H1 (cell line): ENCODE measurements around the gene PPOX. TPM values are rescaled to one million over a fixed set of nuclear protein-coding genes. Genes with fewer than 3 reads are reported as not detected.

ENCODE experiments used
- BCL11A ChIP-seq, 2 experiments: IDR thresholded peaks; one replicate each; pipeline ENCODE4 v1.6.1; 2011; ENCODE audit warnings: low read depth in 2 of 2, low read length in 2 of 2, mild to moderate bottlenecking in 2 of 2
- CEBPB ChIP-seq: IDR thresholded peaks from 2 replicates; pipeline ENCODE4 v1.6.1; 2012; ENCODE audit warnings: low read depth, low read length
- EGR1 ChIP-seq: IDR thresholded peaks from 2 replicates; pipeline ENCODE4 v1.6.1; 2011; ENCODE audit warnings: low read depth, low read length, borderline replicate concordance
- HDAC2 ChIP-seq, 2 experiments: fragments of 300-600 bp in 1 of 2; sonication (generic) in 1 of 2; IDR thresholded peaks; 2 replicates each; pipeline ENCODE4 v1.6.1; 2011 to 2012; ENCODE audit warnings: low read depth in 2 of 2, low read length in 2 of 2, mild to moderate bottlenecking in 2 of 2, moderate library complexity in 2 of 2, borderline replicate concordance in 1 of 2, inconsistent platforms in 1 of 2
- KDM1A ChIP-seq: fragments of 200-600, 300-600 bp; sonication (generic); IDR thresholded peaks from 2 replicates; pipeline ENCODE4 v1.7.1; 2016; ENCODE audit warnings: mild to moderate bottlenecking, low read length, borderline replicate concordance
- KDM4A ChIP-seq: IDR thresholded peaks from one replicate; pipeline ENCODE4 v1.7.1; 2012; ENCODE audit warnings: low read depth, mild to moderate bottlenecking, moderate library complexity, low read length, inconsistent platforms; ENCODE audit not compliant: severe bottlenecking
- NANOG ChIP-seq: IDR thresholded peaks from 2 replicates; pipeline ENCODE4 v1.6.1; 2011; ENCODE audit warnings: low read length, low read depth, mild to moderate bottlenecking, inconsistent platforms; ENCODE audit not compliant: insufficient read depth, poor library complexity, severe bottlenecking
- POU5F1 ChIP-seq: IDR thresholded peaks from 2 replicates; pipeline ENCODE4 v1.6.1; 2011; ENCODE audit warnings: low read depth, mild to moderate bottlenecking, low read length, moderate library complexity
- SIN3A ChIP-seq, 2 experiments: IDR thresholded peaks in 1 of 2; conservative IDR thresholded peaks in 1 of 2; 2 replicates each; pipeline ENCODE4 v1.6.1; 2011 to 2012; ENCODE audit warnings: low read length in 2 of 2, improper control_type of control experiment in 1 of 2, low read depth in 1 of 2, mild to moderate bottlenecking in 1 of 2
- TCF12 ChIP-seq: IDR thresholded peaks from 2 replicates; pipeline ENCODE4 v1.6.1; 2011; ENCODE audit warnings: low read depth, mild to moderate bottlenecking, low read length
- polyA plus RNA-seq, 7 experiments: library from polyadenylated mRNA; depleted of rRNA in 3 of 7; stranded (reverse) in 5 of 7; unstranded in 2 of 7; fragments of >200 nt in 5 of 7; fragments of 200-250 nt in 2 of 7; gene quantifications; 1 replicate in 5 of 7; 2 replicates in 1 of 7; 4 replicates in 1 of 7; pipeline versions ENCODE4 v1.2.1 to v1.2.3, GENCODE V29; 2011 to 2013; ENCODE audit warnings: missing spikeins in 2 of 7, mixed read lengths in 2 of 7
- total RNA-seq: library from RNA; stranded (reverse); fragmentation: NEBNext Ultra II Directional; extraction: Animal tissue kit (Norgen Biotek cat#: 25700); gene quantifications from 2 replicates; pipeline ENCODE4 v1.2.1, GENCODE V29; 2021
- TF ChIP-seq, protein P1 (sequence below): fragments of 300-600 bp; sonication (generic); IDR thresholded peaks from 2 replicates; pipeline ENCODE4 v1.7.1; 2012; ENCODE audit warnings: low read length, moderate library complexity, mild to moderate bottlenecking, inconsistent platforms; ENCODE audit not compliant: insufficient replicate concordance

Gene PPOX
- total and polyA plus RNA-seq, 2 of the 8 experiments (the other 6 are each of a cell fraction or from before 2014, with no cell fraction given), result 39.4 to 40.4 TPM

DNA sequence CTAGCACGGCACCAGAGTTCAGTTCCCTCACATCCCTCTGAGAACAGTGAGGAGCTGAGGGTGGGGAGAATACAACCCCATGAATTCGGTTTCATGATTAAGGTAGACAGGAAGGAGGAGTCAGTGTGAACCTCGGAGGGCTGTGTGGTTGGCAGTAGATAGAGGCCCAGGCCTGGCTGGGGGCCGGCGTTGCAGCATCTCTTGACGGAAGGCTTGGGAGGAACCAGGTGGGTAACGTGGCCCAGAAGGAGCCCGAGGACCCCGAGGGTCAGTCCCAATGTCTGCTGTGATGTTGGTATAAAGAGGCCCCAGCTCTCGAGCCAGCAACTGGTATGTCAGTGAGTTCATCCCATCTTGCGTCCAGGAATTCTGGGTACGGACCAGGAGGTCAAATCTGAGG, 5.5 kb downstream of the PPOX start (continued):
- TF ChIP-seq, protein P1, sequence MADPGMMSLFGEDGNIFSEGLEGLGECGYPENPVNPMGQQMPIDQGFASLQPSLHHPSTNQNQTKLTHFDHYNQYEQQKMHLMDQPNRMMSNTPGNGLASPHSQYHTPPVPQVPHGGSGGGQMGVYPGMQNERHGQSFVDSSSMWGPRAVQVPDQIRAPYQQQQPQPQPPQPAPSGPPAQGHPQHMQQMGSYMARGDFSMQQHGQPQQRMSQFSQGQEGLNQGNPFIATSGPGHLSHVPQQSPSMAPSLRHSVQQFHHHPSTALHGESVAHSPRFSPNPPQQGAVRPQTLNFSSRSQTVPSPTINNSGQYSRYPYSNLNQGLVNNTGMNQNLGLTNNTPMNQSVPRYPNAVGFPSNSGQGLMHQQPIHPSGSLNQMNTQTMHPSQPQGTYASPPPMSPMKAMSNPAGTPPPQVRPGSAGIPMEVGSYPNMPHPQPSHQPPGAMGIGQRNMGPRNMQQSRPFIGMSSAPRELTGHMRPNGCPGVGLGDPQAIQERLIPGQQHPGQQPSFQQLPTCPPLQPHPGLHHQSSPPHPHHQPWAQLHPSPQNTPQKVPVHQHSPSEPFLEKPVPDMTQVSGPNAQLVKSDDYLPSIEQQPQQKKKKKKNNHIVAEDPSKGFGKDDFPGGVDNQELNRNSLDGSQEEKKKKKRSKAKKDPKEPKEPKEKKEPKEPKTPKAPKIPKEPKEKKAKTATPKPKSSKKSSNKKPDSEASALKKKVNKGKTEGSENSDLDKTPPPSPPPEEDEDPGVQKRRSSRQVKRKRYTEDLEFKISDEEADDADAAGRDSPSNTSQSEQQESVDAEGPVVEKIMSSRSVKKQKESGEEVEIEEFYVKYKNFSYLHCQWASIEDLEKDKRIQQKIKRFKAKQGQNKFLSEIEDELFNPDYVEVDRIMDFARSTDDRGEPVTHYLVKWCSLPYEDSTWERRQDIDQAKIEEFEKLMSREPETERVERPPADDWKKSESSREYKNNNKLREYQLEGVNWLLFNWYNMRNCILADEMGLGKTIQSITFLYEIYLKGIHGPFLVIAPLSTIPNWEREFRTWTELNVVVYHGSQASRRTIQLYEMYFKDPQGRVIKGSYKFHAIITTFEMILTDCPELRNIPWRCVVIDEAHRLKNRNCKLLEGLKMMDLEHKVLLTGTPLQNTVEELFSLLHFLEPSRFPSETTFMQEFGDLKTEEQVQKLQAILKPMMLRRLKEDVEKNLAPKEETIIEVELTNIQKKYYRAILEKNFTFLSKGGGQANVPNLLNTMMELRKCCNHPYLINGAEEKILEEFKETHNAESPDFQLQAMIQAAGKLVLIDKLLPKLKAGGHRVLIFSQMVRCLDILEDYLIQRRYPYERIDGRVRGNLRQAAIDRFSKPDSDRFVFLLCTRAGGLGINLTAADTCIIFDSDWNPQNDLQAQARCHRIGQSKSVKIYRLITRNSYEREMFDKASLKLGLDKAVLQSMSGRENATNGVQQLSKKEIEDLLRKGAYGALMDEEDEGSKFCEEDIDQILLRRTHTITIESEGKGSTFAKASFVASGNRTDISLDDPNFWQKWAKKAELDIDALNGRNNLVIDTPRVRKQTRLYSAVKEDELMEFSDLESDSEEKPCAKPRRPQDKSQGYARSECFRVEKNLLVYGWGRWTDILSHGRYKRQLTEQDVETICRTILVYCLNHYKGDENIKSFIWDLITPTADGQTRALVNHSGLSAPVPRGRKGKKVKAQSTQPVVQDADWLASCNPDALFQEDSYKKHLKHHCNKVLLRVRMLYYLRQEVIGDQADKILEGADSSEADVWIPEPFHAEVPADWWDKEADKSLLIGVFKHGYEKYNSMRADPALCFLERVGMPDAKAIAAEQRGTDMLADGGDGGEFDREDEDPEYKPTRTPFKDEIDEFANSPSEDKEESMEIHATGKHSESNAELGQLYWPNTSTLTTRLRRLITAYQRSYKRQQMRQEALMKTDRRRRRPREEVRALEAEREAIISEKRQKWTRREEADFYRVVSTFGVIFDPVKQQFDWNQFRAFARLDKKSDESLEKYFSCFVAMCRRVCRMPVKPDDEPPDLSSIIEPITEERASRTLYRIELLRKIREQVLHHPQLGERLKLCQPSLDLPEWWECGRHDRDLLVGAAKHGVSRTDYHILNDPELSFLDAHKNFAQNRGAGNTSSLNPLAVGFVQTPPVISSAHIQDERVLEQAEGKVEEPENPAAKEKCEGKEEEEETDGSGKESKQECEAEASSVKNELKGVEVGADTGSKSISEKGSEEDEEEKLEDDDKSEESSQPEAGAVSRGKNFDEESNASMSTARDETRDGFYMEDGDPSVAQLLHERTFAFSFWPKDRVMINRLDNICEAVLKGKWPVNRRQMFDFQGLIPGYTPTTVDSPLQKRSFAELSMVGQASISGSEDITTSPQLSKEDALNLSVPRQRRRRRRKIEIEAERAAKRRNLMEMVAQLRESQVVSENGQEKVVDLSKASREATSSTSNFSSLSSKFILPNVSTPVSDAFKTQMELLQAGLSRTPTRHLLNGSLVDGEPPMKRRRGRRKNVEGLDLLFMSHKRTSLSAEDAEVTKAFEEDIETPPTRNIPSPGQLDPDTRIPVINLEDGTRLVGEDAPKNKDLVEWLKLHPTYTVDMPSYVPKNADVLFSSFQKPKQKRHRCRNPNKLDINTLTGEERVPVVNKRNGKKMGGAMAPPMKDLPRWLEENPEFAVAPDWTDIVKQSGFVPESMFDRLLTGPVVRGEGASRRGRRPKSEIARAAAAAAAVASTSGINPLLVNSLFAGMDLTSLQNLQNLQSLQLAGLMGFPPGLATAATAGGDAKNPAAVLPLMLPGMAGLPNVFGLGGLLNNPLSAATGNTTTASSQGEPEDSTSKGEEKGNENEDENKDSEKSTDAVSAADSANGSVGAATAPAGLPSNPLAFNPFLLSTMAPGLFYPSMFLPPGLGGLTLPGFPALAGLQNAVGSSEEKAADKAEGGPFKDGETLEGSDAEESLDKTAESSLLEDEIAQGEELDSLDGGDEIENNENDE, result no peak
- TF ChIP-seq CEBPB (no peak), BCL11A (IDR thresholded peaks at IDR 0.05; ENCODE audit: low read depth in 2 of 2, low read length in 2 of 2) (no peak), SIN3A (conservative IDR thresholded peaks at IDR 0.05 in 1 of 2, IDR thresholded peaks at IDR 0.05 in 1 of 2; ENCODE audit: low read depth in 1 of 2, low read length in 2 of 2) (no peak), POU5F1 (no peak), HDAC2 (IDR thresholded peaks at IDR 0.05; ENCODE audit: borderline replicate concordance in 1 of 2, low read depth in 2 of 2, low read length in 2 of 2) (no peak), KDM1A (no peak), TCF12 (no peak), EGR1 (no peak), NANOG (no peak), KDM4A (no peak)
